NCI-H460 (cell line): Measurements from ENCODE around the gene NKD1. TPM values are rescaled to one million over a fixed set of nuclear protein-coding genes. Genes with fewer than 3 reads are reported as not detected.
"Not testable (repeated sequence)": the region's sequence is repeated elsewhere in the genome, so short reads cannot be mapped to it uniquely, and the experiment has no call there.

ENCODE experiments used
- DNase-seq: peaks from one replicate; pipeline ENCODE4 v3.0.0-alpha.2; 2016; ENCODE audit warnings: low read depth; ENCODE audit errors: extremely low read depth
- total RNA-seq: library from RNA; depleted of rRNA; stranded (reverse); fragments of >200 nt; shearing (Covaris generic); gene quantifications from 2 replicates; pipeline ENCODE4 v1.2.3, GENCODE V29; 2014

NKD1 gene
- total RNA-seq, 1 experiment from 2014 or later = 0.05 TPM

DNA sequence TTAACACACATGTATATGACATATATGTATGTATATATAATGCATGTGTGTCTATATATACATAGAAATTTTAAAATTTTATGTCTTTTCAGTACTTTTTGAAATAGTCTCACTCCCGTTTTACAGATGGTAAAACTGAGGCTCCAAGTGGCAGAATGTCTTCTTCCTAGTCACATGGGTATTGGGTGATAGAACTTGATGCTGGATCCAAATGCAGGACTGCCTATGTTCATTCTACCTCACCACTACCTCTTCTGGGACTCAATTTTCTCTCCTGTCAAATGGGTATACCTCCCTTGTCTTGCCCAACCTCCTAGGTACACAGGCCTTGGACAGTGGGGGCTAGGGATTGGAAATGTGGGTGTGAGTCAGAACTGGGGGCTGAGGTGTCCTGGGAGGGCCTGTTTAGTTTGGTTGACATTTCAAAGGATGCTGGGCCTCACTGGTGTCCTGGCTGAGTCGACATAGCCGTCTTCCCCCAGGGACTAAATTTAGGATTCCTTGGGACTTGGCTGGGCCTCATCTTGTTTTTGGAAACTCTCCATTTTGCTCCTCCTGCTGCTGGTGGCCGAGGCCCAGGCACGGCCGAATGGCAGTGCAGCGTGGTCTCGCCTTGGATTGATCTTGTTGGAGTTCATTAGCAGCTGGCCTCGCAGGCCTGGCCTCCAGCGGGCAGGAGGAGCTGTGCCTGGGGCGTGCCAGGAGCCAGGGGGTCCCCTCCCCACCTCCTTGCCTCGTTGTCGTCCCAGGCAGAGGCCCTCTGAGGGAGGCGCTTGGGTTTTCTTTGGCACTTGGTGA, 25.9 kb downstream of the NKD1 start:
- DNase-seq = no peak

DNA sequence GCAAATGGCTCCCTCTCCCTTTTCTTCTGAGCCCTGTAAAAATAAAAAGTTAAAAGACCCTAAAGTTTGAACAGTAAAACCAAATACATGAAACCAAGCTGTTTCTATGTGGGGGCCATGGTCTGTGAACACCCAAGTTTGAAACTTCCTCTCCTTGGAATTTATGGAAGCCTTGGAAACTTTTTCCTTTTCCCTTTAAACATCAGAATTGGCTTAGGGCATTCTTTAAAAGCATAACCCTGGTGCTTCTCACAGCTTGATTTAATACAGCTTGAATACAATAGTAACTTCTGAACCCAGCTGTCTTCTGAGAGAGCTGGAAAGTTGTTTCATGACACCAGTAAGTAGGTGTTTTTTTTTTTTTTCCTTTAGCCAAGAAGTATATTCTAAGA, 26.5 kb downstream of the NKD1 start:
- DNase-seq = no peak

GRCh38 chr16:50575743-50576142, 27.5 kb downstream of the NKD1 start:
- DNase-seq = no peak

DNA sequence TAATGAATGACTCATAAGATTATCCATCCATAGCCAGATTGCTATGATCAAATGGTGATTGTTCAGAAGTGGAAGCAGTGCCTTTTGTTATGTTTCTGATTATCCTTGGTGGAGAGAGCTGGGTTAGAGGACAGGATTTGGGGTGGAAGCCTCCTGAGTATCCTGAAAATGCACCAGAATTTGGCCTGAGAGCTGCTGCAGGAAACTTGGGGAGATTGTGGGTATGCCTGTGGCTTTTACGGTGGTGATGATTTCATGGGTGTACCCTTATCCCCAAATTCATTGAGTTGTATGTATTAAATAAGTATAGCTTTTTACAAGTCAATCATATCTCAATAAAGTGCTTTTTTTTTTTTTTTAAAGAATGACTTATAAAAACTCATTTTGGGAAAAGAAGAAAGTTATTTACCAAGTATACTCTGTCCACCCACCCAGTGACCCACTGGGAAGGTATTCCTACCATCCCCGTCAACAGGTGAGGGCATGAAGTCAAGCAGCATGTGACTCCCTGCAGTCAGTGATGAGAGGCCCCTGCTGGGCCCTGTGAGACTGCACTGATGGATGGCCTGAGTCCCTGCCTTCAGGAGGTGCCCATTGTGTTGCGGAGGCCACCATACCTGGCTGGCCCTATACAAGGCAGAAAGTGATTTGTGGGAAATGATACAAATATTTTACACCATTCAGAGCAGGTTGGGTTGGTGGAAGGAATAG, 28.4 kb downstream of the NKD1 start:
- DNase-seq = no peak

- no peak for DNase-seq
Observed at GRCh38 chr16:50578137-50578536, 29.9 kb downstream of the NKD1 start.

DNA sequence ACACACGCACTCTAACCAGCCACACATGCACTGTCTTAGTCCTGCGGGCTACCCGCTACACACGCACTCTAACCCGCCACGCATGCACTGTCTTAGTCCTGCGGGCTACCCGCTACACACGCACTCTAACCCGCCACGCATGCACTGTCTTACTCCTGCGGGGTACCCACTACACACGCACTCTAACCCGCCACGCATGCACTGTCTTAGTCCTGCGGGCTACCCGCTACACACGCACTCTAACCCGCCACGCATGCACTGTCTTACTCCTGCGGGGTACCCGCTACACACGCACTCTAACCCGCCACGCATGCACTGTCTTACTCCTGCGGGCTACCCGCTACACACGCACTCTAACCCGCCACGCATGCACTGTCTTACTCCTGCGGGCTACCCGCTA, 31.2 kb downstream of the NKD1 start:
- not testable (repeated sequence) for DNase-seq

DNA sequence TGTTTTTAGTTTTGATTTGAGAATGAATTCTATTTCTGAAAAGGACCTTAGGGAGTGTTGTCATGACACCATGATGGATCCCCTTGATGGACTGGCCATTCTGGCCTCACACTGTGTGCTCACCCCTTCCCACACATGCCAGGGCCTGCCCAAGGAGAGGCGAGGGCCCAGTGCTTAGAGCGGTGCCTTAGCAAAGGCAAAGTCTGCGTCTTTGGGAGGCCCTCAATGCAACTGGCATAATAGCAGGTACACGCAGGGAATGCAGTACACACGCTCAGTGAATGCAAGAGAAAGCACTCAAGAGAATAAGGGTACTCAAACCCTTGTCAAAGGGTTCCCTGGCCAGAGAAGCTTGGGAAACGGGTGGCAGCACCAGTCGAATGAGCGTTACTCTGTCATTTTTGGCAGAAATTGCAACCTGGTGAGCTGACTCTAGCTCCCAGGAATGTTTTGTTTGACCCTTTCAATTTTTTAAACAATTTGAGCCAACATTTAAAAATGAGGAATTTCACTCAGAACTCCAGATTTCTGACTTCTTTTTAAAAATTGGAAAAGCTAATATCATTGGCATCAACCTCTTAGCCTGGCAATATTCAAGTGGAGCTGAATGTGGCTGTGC, 32.1 kb downstream of the NKD1 start:
- no peak for DNase-seq

DNA sequence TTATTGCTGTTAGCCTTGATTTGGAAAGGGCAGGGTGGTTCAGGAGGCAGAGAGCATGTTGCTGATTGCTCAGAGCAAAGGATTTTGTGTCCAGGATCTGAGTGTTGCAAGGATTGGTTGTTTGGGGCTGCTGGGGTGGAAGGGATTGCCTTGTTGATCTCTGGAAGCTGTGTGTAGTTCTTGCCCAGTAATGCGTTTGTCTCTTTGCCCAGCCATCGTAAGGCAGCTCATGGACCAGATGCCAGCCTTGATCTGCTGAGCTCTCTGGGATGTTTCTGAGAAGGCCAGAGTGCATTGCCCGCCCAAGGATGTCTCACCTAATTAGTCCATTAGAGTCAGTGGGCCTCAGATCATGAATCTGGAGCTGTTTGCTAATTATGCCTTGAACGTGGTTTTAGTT, 33.6 kb downstream of the NKD1 start:
- no peak for DNase-seq

GRCh38 chr16:50583211-50583610, 35.0 kb downstream of the NKD1 start:
- DNase-seq = no peak

- no peak for DNase-seq
Observed at GRCh38 chr16:50584033-50584722, 36.0 kb downstream of the NKD1 start.

DNA sequence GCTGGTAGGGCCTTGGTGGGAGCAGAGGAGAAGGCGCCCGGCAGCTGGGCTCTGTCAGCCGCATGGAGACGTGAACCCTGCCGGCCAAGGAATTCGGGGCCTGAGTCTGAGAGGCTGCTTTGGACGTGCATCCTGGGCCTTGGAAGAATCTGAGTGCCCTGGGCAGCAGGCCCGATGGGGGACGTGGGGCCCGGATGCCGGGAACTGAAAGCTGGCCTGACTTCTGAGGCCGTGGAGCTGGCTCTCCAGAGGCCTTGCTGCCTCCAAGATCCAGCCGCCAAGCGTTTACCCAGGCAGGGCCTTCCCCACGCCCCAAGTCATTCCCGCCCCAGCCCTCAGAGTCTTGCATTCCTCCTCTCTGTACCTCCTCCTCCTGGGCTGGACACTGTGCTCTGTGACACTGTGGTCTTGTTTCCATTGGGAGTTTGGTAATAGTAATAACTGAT, 37.2 kb downstream of the NKD1 start:
- no peak for DNase-seq

DNA sequence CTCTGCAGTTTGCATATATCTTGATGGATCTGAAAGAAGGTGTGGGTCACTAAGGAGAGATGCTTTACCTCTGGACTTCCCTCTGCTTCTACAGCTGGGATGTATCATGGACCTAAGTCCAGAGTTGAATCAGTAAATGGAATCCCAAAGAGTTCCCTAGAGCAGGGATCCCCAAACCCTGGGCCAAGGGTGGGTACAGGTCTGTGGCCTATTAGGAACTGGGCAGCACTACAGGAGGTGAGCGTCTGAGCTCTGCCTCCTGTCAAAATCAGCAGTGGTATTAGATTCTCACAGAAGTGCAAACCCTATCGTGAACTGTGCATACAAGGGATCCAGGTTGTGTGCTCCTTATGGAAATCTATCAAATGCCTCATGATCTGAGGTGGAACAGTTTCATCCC, 39.3 kb downstream of the NKD1 start:
- no peak for DNase-seq

- no peak for DNase-seq
Observed at GRCh38 chr16:50588276-50588675, 40.1 kb downstream of the NKD1 start.

- no peak for DNase-seq
Observed at GRCh38 chr16:50591209-50591608, 43.0 kb downstream of the NKD1 start.

DNA sequence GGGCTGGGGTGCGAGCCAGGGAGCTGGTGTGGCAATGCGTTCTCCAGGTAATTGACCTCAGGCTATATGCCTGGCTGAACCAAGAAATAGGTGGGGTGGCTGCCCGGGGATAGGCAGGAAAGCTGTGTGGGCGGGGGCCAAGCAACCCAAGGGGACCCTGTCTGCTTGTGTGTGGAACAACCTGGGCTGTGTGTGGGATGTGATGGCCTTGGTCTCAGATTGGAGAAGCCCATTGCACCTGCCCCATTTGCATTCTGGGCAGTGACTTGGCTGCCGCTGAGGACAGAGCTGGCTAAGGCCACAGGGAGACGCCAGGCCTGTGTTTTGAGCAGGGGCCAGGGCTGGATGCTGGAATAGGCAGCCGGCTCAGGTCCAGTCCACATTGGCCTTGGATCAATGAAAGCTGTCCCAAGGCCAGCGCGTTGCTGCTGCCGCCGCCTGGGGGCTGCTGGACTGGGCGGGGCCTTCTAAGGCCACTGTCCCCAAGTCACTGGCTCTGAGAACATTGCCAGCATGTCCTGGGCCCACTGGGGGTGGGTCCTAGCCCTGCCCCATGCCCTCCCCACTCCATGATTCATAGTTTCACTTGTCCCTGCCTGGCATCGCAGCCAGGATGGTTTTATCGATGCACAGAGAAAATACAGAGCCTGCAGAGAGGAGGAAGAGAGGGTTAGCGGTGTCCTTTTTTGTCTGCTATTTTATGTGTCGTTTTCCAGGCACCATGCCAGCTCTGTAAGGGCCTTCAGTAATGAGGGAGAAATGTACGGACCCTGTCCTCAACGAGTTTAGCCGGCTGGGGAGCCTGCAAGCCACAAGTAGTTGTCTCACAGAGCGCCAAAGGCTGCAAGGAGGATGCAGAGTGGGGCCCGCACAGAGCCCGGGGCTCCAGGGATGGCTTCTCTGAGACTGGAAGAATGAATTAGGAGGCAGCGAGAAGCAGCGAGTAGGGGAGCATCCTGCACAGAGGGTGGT, 43.9 kb downstream of the NKD1 start:
- no peak for DNase-seq

- no peak for DNase-seq
Observed at GRCh38 chr16:50592996-50593395, 44.8 kb downstream of the NKD1 start.

GRCh38 chr16:50593410-50594150, 45.4 kb downstream of the NKD1 start:
- DNase-seq = no peak

DNA sequence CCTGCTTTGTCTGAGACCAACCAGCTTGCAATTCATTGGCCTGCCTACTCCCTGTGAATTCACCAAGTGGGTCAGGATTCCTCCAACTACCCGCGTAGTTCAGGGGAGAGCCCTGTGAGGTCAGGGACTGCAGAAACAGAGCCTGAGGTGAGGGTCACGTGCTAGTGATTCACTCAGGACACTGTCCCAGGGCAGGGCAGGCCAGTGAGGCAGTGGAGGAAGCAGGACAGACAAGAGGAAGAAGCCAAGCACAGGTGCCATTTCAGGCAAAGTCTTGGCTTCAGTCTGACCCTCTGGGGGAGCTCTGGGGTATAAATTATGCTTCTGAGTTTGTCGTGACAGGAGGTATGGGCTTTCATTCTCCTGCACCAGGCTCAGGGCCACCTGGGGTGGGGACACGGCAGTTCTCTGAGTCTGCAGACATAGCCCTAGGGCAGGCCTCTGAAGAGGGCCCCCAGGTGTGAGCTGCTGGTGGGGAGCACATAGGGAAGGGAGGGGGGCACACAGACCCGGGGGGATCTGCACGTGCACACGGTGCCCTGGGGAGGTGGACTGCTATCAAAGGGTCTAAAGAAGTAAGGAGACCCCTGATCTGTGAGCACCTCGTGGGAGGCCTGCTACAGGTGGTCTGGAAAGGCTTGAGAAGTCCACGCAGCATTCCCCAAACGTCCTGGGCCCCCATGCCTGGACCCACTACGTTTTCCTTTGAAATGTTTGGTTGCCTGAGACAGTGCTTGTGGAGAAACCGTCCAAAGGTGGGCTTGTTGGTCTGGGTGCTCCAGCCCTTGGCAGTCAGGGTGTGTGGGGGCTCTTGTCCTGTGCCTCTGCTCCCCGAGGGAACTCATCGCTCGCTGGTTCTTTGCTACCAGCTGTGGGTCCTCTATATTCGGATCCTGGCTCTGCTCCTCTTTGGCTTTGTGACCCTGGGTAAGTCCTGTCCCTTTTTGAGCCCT, 46.4 kb downstream of the NKD1 start:
- no peak for DNase-seq
